HS-27A (cell line): ENCODE results near the gene GADD45G.

Source experiments
- DNase-seq: peaks from one replicate; pipeline ENCODE4 v3.0.0-alpha.2; 2012; ENCODE audit warnings: low read depth, missing footprints

The GADD45G gene

GRCh38 chr9:89592963-89593726 is 11.7 kb upstream of the GADD45G start:
- DNase-seq, result no peak

GRCh38 chr9:89593727-89594427 is 10.9 kb upstream of the GADD45G start:
- DNase-seq, result no peak

- no peak for DNase-seq
These were observed 9.8 kb upstream of the GADD45G start for GRCh38 chr9:89594811-89595550.

GRCh38 chr9:89595646-89596045 is 9.2 kb upstream of the GADD45G start:
- DNase-seq, result no peak

- DNase-seq, result no peak
These were observed 7.8 kb upstream of the GADD45G start for GRCh38 chr9:89596937-89597555.

GRCh38 chr9:89597711-89598362 is 7.0 kb upstream of the GADD45G start:
- no peak for DNase-seq

- DNase-seq, result no peak
These were observed 6.5 kb upstream of the GADD45G start for GRCh38 chr9:89598363-89598713.

- no peak for DNase-seq
These were observed 5.9 kb upstream of the GADD45G start for GRCh38 chr9:89598926-89599325.

GRCh38 chr9:89600831-89601230 is 4.0 kb upstream of the GADD45G start:
- DNase-seq, result no peak

- no peak for DNase-seq
These were observed 3.5 kb upstream of the GADD45G start for GRCh38 chr9:89601306-89601705.

GRCh38 chr9:89601856-89602562 is 2.8 kb upstream of the GADD45G start:
- DNase-seq, result no peak

- no peak for DNase-seq
These were observed 1.6 kb upstream of the GADD45G start for GRCh38 chr9:89602978-89603766.

GRCh38 chr9:89603767-89604665 is 796 bp upstream of the GADD45G start:
- no peak for DNase-seq

GRCh38 chr9:89605465-89606048 is 745 bp downstream of the GADD45G start:
- no peak for DNase-seq

GRCh38 chr9:89606049-89606623 is 1.3 kb downstream of the GADD45G start:
- DNase-seq, result no peak

GRCh38 chr9:89606624-89607311 is 2.0 kb downstream of the GADD45G start:
- DNase-seq, result no peak

- no peak for DNase-seq
These were observed 4.0 kb downstream of the GADD45G start for GRCh38 chr9:89608641-89609335.
